K562 (cell line): ENCODE data around the gene FAM25C. TPM values are rescaled to one million over a fixed set of nuclear protein-coding genes. Genes with fewer than 3 reads are reported as not detected.
"Not testable (repeated sequence)": the region's sequence is repeated elsewhere in the genome, so short reads cannot be mapped to it uniquely, and the experiment has no call there.

ENCODE experiments used
- ATAC-seq: fragments of 200-7000 bp; cut with Tn5 transposase; 3 replicates; pipeline ENCODE4 v1.9.1; 2020; ENCODE audit warnings: moderate library complexity
- BruUV-seq: library from RNA; stranded (reverse); fragments of 400-500 nt; replicated peaks from 2 replicates; lab custom pipeline; 2021; lab: Mats Ljungman, UMichigan
- CTCF ChIA-PET: fragments of 300-600 bp; formaldehyde crosslinking; extraction: SDS; loops from one replicate; lab custom pipeline; 2021; ENCODE audit warnings: low intra/inter-chr PET ratio; lab: Yijun Ruan, JAX
- POLR2A ChIA-PET: fragments of 300-600, 350-650 bp; sonication (Branson Sonifier 250); formaldehyde crosslinking; extraction: SDS; loops from one replicate; lab custom pipeline; 2021; ENCODE audit warnings: antibody characterized with exemption, inconsistent platforms; lab: Yijun Ruan, JAX
- DNase-seq, 4 experiments: peaks; one replicate each; pipeline versions ENCODE4 v3.0.0 to v3.0.0-alpha.2; 2011 to 2018; ENCODE audit warnings: low spot score in 3 of 4, mixed read lengths in 3 of 4; ENCODE audit errors: extremely low read depth in 1 of 4
- FAIRE-seq: peaks from 2 replicates; lab custom pipeline; 2011; peaks lifted over from hg19 to GRCh38; lab: Jason Lieb, UNC
- H2AFZ ChIP-seq: 2 replicates; pipeline ENCODE4 v1.6.0; 2011; ENCODE audit warnings: low read depth, low read length, control low read depth, inconsistent platforms
- H3K27ac ChIP-seq: fragments of 200-600 bp; 3 replicates; pipeline ENCODE4 v1.8.0; 2011; ENCODE audit warnings: low read depth, mild to moderate bottlenecking, control low read depth, inconsistent platforms, low read length, moderate library complexity, mixed read lengths; ENCODE audit errors: extremely low read depth
- H3K27me3 ChIP-seq, 2 experiments: fragments of 300-600 bp in 1 of 2; 2 replicates in 1 of 2; 3 replicates in 1 of 2; pipeline versions ENCODE4 v1.6.0 to v1.8.0; 2011; ENCODE audit warnings: inconsistent platforms in 2 of 2, low read length in 2 of 2, mild to moderate bottlenecking in 1 of 2, mixed read lengths in 1 of 2, moderate library complexity in 1 of 2; ENCODE audit not compliant: control insufficient read depth in 2 of 2, insufficient read depth in 2 of 2
- H3K36me3 ChIP-seq: fragments of 300-600 bp; 3 replicates; pipeline ENCODE4 v1.8.0; 2011; ENCODE audit warnings: mild to moderate bottlenecking, low read length, inconsistent platforms; ENCODE audit not compliant: control insufficient read depth, insufficient read depth
- H3K4me1 ChIP-seq, 2 experiments: fragments of 200-600 bp in 1 of 2; replicated peaks in 1 of 2; 2 replicates in 1 of 2; 3 replicates in 1 of 2; pipeline versions ENCODE4 v1.5.1 to v1.8.0; 2011; ENCODE audit warnings: inconsistent platforms in 2 of 2, low read length in 2 of 2, mild to moderate bottlenecking in 1 of 2, mixed read lengths in 1 of 2, moderate library complexity in 1 of 2; ENCODE audit not compliant: control insufficient read depth in 2 of 2, insufficient read depth in 2 of 2
- H3K4me2 ChIP-seq: 2 replicates; pipeline ENCODE4 v1.6.1; 2011; ENCODE audit warnings: low read length, control low read depth, inconsistent platforms, mixed read lengths; ENCODE audit not compliant: insufficient read depth
- H3K4me3 ChIP-seq: fragments of 200-600 bp; sonication (generic), shearing (Covaris generic); 2 replicates; pipeline ENCODE4 v1.5.1; 2016; ENCODE audit warnings: control low read depth, inconsistent platforms
- H3K79me2 ChIP-seq: fragments of 200-600 bp; 3 replicates; pipeline ENCODE4 v1.8.0; 2011; ENCODE audit warnings: low read length, inconsistent platforms; ENCODE audit not compliant: control insufficient read depth, insufficient read depth
- H3K9ac ChIP-seq, 2 experiments: 2 replicates each; pipeline versions ENCODE4 v1.6.0 to v1.6.1; 2011; ENCODE audit warnings: low read depth in 2 of 2, low read length in 2 of 2, control low read depth in 1 of 2, inconsistent platforms in 1 of 2, mild to moderate bottlenecking in 1 of 2, mixed read lengths in 1 of 2; ENCODE audit not compliant: insufficient read depth in 1 of 2
- H3K9me1 ChIP-seq: one replicate; pipeline ENCODE4 v1.6.0; 2011; ENCODE audit warnings: inconsistent platforms, mild to moderate bottlenecking, low read length, moderate library complexity; ENCODE audit not compliant: control insufficient read depth, insufficient read depth
- H3K9me3 ChIP-seq: replicated peaks from 2 replicates; pipeline ENCODE4 v1.5.1; 2011; ENCODE audit warnings: low read depth, low read length, inconsistent platforms; ENCODE audit not compliant: control insufficient read depth, insufficient read depth
- H4K20me1 ChIP-seq: replicated peaks from 2 replicates; pipeline ENCODE4 v1.6.1; 2011; ENCODE audit warnings: low read length, inconsistent platforms, mixed read lengths; ENCODE audit not compliant: control insufficient read depth, insufficient read depth
- WGBS: fragments of 100-300 bp; shearing (Covaris generic); methylation state at CpG from one replicate; pipeline ENCODE4 v1.1.6; 2016; ENCODE audit warnings: low coverage, mixed read lengths; ENCODE audit not compliant: insufficient coverage; ENCODE audit errors: missing lambda C conversion rate; 5-methylcytosine and 5-hydroxymethylcytosine counted together
- in situ Hi-C: fragments of 300-500 bp; cut with MboI; formaldehyde crosslinking; loops from 4 replicates; pipeline ENCODE4 v1.15.0; 2018; ENCODE audit warnings: inconsistent platforms, mixed read lengths
- intact Hi-C: fragments of 100-400 bp; cut with micrococcal nuclease; formaldehyde crosslinking; loops from 2 replicates; pipeline ENCODE4 v1.14.2; 2022
- polyA plus RNA-seq, 8 experiments: library from polyadenylated mRNA; depleted of rRNA in 4 of 8; stranded (reverse) in 5 of 8; unstranded in 3 of 8; fragments of >200 nt; fragmentation: Nextera tagmentation in 2 of 8; fragmentation: Illumina TruSeq in 1 of 8; extraction: Ambion mirVana in 2 of 8; extraction: Trizol in 1 of 8; gene quantifications; 2 replicates each; pipeline versions ENCODE4 v1.2.1 to v1.2.3, GENCODE V29; 2011 to 2014; ENCODE audit warnings: inconsistent platforms in 1 of 8, missing spikeins in 1 of 8
- total RNA-seq, 7 experiments: library from RNA; depleted of rRNA in 6 of 7; stranded (reverse); fragments of >200 nt in 6 of 7; fragmentation: Illumina TruSeq in 2 of 7; extraction: Trizol in 2 of 7; gene quantifications; 2 replicates each; pipeline versions ENCODE4 v1.2.1 to v1.2.3, GENCODE V29; 2011 to 2021; ENCODE audit warnings: low replicate concordance in 1 of 7

Gene FAM25C
- total and polyA plus RNA-seq, 9 of the 15 experiments (the other 6 are each of a cell fraction or from before 2014, with no cell fraction given): not detected

- in situ Hi-C loops: loop anchor here (10.0 kb wide), 1 partner anchor 505 kb away; the partner anchor contains the start of gene ANXA8
Measured at GRCh38 chr10:47990097-47990496, 9.5 kb downstream of the FAM25C start.

GRCh38 chr10:47989542-47989950 is 10.0 kb downstream of the FAM25C start:
- H4K20me1 ChIP-seq, H3K36me3 ChIP-seq, H3K4me2 ChIP-seq, H3K27me3 ChIP-seq, DNase-seq, H3K27ac ChIP-seq, H3K79me2 ChIP-seq, H3K9ac ChIP-seq, ATAC-seq, intact Hi-C loops, H3K9me3 ChIP-seq, H3K4me3 ChIP-seq, FAIRE-seq, in situ Hi-C loops, POLR2A ChIA-PET, BruUV-seq, H2AFZ ChIP-seq, CTCF ChIA-PET, H3K9me1 ChIP-seq, H3K4me1 ChIP-seq: not testable (repeated sequence)
- WGBS: no CpG with 5 or more reads among the region's 4 CpGs

More at GRCh38 chr10:47990097-47990496, 9.5 kb downstream of the FAM25C start:
- H3K9ac ChIP-seq, BruUV-seq, H3K27ac ChIP-seq, H3K4me1 ChIP-seq, POLR2A ChIA-PET, H3K27me3 ChIP-seq, H3K9me1 ChIP-seq, H2AFZ ChIP-seq, H3K36me3 ChIP-seq, H4K20me1 ChIP-seq, H3K9me3 ChIP-seq, ATAC-seq, H3K79me2 ChIP-seq, DNase-seq, CTCF ChIA-PET, intact Hi-C loops, H3K4me2 ChIP-seq, H3K4me3 ChIP-seq, FAIRE-seq: not testable (repeated sequence)
- no CpG with 5 or more reads among the region's 1 CpG for WGBS

GRCh38 chr10:47988718-47989541 is 10.7 kb downstream of the FAM25C start:
- DNase-seq: peak in 1 of 4 experiments; percentile 0
- H3K4me2 ChIP-seq, in situ Hi-C loops, H3K27me3 ChIP-seq, POLR2A ChIA-PET, H3K27ac ChIP-seq, H3K36me3 ChIP-seq, BruUV-seq, H3K9ac ChIP-seq, ATAC-seq, CTCF ChIA-PET, H3K9me1 ChIP-seq, H3K4me3 ChIP-seq, H3K4me1 ChIP-seq, FAIRE-seq, H4K20me1 ChIP-seq, H3K79me2 ChIP-seq, intact Hi-C loops, H2AFZ ChIP-seq, H3K9me3 ChIP-seq: not testable (repeated sequence)
- WGBS: under 1% methylated on average over 13 of the region's 16 CpGs
